Fibroblast of pulmonary artery (primary cell): Measurements from ENCODE around the gene POLE.

Source experiments
- DNase-seq: peaks from one replicate; pipeline ENCODE4 v3.0.0-alpha.2; 2010; ENCODE audit warnings: low read depth
- H3K4me3 ChIP-seq: replicated peaks from 2 replicates; pipeline ENCODE4 v1.5.1; 2011; ENCODE audit warnings: low read depth, mild to moderate bottlenecking, control low read depth, low read length, moderate library complexity
- TF ChIP-seq, protein P1 (sequence below): IDR thresholded peaks from 2 replicates; pipeline ENCODE4 v1.5.1; 2011; ENCODE audit warnings: mild to moderate bottlenecking, control low read depth, low read length, inconsistent platforms; ENCODE audit errors: missing control alignments

The POLE gene

DNA sequence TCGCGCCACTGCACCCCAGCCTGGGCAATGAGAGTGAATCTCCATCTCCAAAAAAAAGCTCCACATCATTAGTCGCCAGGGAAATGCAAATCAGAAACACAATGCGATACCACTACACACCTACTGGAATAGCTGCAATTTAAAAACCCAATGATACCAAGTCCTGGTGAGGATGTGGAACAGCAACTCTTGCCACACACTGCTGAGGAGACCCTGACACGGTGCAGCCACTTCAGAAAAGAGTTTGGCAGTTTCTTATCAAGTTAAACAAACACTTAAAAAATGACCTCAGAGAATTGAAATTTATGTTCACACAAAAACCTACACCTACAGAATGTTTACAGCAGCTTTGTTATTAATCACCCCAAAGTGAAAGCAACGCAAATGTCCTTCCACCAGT lies 56.5 kb downstream of the POLE start:
- no peak for DNase-seq
- TF ChIP-seq, protein P1, sequence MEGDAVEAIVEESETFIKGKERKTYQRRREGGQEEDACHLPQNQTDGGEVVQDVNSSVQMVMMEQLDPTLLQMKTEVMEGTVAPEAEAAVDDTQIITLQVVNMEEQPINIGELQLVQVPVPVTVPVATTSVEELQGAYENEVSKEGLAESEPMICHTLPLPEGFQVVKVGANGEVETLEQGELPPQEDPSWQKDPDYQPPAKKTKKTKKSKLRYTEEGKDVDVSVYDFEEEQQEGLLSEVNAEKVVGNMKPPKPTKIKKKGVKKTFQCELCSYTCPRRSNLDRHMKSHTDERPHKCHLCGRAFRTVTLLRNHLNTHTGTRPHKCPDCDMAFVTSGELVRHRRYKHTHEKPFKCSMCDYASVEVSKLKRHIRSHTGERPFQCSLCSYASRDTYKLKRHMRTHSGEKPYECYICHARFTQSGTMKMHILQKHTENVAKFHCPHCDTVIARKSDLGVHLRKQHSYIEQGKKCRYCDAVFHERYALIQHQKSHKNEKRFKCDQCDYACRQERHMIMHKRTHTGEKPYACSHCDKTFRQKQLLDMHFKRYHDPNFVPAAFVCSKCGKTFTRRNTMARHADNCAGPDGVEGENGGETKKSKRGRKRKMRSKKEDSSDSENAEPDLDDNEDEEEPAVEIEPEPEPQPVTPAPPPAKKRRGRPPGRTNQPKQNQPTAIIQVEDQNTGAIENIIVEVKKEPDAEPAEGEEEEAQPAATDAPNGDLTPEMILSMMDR: no peak
- H3K4me3 ChIP-seq: no peak overlapping the region

GRCh38 chr12:132629330-132629729 lies 57.8 kb downstream of the POLE start:
- no peak for DNase-seq
- H3K4me3 ChIP-seq: no peak overlapping the region
- TF ChIP-seq, protein P1: no peak

GRCh38 chr12:132625731-132626430 lies 61.3 kb downstream of the POLE start:
- TF ChIP-seq, protein P1: no peak
- no peak for DNase-seq
- no peak overlapping the region for H3K4me3 ChIP-seq

DNA sequence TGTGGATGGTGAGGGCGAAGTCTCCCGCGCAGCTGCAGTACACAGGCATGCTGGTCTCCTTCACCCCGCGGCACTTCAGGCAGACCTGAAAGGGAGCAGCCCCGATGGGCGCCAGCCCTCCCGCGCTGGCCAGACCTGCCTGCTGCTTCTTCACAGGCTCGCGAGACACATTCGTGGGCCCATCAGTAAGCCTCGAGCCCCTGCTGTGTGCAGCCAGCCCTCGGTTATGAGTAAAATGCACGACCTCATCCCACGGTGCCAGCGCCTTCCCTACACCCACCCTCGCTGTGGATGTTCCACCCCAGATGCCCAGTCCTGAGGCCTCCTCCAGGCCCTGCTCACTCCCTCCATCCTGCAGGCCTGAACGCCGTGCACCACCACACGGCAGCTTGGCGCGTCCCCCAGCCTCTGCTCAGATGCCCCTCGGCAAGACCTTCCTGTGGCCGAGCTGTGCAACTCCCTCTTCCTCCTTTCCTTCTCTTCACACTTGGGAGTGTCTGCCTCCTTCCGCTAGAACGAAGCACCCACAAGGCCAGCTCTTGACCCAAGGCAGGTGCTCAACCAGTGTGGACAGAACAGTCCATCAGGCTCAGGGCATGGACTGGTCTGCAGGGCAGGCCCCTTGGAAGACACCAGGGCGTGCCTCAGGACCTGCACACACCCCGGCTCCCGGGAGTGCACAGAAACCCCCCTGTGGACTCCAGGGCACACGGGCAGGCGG lies 62.1 kb downstream of the POLE start:
- H3K4me3 ChIP-seq: no peak overlapping the region
- TF ChIP-seq, protein P1: no peak
- DNase-seq: no peak

- TF ChIP-seq, protein P1: no peak
- no peak for DNase-seq
- no peak overlapping the region for H3K4me3 ChIP-seq
Measured at GRCh38 chr12:132624186-132624855, 62.8 kb downstream of the POLE start.

- TF ChIP-seq, protein P1: no peak
- no peak for DNase-seq
- no peak overlapping the region for H3K4me3 ChIP-seq
Measured at GRCh38 chr12:132623072-132623869, 63.9 kb downstream of the POLE start.
